SIG-M5 (cell line): ENCODE data around the gene CD93.

Experiments used
- DNase-seq: peaks from one replicate; lab custom pipeline; 2025; lab: John Stamatoyannopoulos, UW

Gene CD93

GRCh38 chr20:23083553-23084220, 2.4 kb downstream of the CD93 start:
- no peak for DNase-seq

GRCh38 chr20:23082846-23083552, 3.1 kb downstream of the CD93 start:
- no peak for DNase-seq

GRCh38 chr20:23081263-23081819, 4.8 kb downstream of the CD93 start:
- no peak for DNase-seq

DNA sequence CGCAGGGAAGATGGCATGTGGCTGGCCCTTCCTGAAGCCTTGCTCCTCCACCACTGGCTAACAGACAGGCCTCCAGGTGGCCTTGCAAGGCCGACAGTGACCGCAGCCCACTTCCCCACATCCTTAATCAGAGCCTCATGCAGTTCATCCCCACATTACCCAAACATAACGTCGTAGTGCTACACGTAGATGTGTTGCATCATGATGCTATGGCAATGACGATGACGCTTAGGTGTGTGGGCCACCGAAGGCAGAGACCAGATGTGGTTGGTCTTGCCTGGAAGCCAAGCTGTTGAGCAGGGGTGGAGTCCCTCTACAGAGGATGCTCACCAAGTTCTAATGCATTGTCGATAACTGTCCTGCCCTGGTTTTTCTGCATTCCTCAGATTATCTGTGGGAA, 5.6 kb downstream of the CD93 start:
- DNase-seq, result no peak

DNA sequence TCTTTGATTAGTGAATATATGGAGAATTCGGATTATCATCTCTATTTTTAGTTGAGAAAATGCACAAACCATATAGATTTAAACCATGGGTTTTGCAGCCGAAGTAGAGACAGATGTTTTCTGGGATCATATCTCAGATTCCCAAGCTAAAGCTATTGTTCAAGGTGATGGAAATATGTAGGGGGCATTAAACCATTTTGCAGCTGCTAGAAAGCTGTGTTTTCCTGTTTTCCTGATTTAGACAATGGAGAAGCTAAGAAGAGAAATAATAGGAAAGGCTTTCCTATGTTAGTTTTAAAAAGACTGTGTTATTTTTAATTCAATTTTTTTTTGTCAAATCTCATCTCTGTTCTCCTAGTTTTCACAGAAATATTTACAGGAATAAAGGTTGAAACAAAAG, 6.2 kb downstream of the CD93 start:
- no peak for DNase-seq

GRCh38 chr20:23079016-23079351, 7.1 kb downstream of the CD93 start:
- DNase-seq, result no peak

- no peak for DNase-seq
Observed at GRCh38 chr20:23078351-23079015, 7.6 kb downstream of the CD93 start.

DNA sequence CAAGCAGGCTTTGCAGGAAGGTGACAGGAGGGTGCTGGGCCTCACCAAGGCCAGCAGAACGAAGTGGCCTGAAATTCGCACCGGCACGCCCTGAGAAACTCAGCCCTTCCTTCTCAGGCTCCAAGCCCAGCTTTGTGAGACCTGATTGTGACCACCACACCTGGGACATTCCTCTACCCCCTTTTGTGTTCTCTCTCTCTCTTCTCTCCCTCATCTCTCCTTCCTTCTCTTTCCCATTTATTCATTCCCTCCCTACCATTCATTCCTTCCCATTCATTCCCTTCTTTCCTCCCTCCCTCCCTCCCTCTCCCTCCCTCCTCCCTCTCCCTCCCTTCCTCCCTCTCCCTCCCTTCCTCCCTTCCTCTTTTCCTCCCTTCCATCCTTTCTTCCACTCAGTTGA, 8.8 kb downstream of the CD93 start:
- DNase-seq, result no peak

DNA sequence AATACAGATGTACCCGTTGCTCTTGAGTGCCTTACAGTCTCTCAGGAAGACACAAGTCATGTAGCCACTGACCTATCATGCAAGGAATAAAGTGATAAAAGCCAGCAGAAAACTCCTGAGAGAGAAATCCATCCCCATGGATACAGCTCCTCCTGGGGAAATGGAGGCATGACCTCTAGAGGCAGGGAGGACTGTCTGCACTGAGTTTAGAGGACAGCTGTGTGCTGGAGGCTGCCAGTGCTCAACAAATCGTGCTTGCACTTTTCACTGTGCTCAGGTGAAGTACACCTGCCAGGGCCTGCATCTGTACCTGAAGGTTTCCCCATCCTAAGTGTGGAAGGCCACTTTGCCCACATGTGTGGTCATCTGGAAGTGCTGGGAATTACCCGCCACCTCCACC, 12.1 kb downstream of the CD93 start:
- DNase-seq, result no peak

DNA sequence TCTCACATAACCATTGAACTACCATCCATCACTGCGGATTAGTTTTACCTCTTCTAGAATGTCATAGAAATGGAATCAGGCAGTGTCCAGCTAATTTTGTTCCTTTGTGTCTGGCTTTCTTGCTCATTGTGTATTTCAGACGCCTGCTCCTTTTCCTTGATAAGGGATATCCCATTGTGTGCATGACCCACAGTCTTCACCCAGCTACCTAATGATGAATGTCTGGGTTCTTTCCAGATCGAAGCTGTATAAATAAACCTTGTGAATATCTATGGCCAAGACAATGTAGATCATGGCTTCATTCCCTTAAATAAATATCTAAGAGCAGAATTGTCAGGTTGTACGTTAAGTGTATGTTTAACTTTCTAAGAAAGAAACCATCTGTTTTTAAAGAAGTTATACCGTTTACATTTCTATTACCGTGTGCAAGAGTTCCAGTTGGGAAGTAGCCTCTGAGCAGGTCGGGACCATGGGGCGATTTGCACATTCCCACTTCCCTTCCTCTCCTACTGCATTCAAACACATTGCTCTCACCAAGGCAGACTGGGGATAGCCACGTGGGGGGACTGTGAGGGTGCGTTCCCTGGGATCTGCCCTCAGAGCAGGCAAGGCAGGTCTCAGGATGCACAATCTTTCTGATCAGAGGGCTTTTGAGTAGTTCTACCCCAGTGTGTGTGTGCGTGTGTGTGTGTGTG, 13.1 kb downstream of the CD93 start:
- no peak for DNase-seq

DNA sequence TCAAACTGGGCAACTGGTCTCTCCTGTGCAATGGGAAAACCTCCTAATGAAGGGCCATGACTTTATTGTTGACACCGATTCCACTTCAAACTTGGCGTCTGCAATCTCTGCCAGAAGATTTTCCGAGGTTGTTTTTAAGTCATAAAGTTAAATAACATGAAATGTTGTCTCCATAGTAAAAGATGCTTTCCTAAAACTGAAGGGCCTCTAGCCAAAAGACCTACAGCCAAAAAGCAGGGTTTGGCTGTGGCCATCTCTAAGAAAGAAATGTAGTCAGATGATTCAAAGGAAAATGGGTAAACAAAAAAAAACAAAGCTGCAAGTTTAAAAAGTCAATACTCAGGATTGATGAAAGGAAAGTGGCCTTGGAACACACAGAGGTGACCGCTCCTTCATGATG, 14.1 kb downstream of the CD93 start:
- DNase-seq, result no peak

DNA sequence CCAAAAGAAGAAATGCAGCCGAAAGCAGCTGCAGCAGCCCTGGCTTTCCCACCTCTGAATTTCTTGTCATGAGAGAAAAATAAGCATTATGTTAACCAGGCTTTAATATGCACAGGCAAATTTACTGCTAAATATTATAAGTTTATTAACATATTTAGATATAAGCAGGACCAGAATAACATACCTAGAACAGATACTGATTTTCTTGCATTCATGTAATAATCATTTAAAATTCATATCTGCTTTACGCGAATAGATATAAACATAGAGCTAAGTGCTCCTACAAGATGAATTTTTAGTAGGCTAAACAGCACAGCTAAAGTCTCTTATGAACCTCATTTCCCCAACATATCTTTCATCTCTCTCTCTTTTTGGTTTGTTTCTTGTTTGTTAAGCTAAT, 14.7 kb downstream of the CD93 start:
- DNase-seq, result no peak

DNA sequence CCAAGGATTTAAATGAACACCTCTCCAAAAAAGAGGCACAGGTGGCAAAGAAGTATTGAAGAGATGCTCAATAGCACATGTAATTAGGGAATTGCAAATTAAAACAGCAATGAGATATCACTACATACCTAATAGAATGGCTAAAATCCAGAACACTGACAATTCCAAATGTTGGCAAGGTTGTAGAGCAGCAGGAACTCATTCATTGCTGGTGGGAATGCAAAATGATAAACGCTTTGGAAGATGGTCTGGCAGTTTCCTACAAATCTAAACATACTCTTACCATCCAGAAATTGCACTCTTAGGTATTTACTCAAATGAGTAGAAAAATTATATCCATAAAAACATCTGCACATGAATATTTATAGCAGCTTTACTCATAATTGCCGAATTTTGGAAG, 17.0 kb downstream of the CD93 start:
- no peak for DNase-seq

DNA sequence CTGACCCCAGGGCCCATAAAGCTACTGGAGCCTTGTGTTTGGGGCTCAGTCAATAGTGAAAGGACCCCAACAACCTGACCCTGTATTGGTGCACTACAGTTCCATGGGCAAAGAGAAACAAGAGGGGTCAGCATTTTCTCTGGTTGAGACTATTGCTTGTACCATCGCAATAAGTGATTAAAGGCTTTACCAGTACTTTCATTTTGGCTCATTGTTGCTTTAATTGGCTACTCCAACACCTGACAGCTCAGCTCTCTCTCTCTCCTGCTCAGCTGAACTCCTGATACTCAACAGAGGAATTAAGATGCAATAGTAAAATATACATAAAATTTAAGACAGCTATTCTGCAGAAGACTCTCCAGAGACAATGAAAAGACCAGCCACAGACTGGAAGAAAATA, 17.8 kb downstream of the CD93 start:
- no peak for DNase-seq

DNA sequence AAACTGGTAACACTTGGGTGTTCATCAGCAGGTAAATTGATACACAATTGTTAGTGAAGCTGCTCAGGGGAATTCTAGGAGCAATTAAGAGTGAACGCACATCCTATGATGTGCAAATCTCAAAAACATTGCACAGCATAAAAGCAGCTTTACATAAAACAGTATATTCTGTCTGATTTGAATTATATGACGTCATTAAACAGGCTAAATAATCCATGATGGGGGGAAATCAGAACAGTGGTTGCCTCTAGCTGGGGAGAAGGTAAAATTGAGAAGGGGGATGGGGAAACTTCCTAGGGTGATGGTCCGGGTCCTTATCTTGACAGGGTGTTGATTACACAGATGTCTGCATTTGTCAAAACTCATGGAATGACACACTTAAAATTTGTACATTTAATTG, 19.4 kb downstream of the CD93 start:
- DNase-seq, result no peak

DNA sequence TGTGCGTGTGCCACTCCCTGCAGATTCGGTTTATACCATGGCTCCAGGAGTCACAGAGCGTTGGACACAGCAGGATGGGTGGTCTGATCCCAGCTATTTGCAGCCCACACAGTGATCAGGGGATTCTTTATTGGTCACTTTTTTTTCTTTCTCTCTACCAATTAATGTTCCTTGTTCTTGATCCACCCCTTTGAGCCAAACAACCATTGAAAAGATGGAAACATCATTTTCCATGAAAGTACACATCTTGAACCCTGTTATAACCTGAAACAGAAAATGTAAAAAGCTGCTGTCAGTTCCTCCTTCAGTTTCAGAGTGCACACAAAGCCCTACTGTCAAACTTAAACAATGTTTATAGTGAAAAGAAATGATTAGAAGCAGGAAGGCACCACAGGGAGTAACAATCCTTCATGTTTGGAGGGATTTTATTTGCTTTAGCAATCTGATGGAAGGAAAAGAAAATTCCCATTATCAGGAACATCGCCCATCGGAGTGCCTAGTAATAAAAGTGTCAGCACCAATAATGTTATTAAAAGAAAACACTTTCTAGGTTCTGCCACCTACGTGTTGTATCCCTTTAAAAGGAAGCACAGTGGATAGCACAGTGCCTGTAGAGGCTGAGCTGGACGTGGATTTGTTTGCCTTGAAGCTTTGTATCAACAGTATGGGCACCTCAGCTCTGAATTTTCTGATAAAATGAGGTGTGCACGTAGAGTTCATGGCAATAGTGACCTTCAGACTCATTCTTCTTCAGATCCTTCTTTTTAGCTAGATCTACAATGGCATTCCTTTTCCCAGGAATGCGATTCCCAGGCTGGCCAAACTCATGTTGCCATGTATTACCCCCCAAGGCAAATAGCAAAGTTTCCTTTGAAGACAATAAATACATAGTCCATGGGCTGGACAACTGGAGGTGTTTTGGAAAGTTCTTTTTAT, 20.6 kb downstream of the CD93 start:
- DNase-seq, result no peak

GRCh38 chr20:23063581-23063980, 22.5 kb downstream of the CD93 start:
- no peak for DNase-seq

GRCh38 chr20:23063168-23063567, 23.0 kb downstream of the CD93 start:
- no peak for DNase-seq

- no peak for DNase-seq
Observed at GRCh38 chr20:23062632-23063031, 23.5 kb downstream of the CD93 start.

GRCh38 chr20:23061734-23062561, 24.2 kb downstream of the CD93 start:
- DNase-seq, result peak; percentile 17

DNA sequence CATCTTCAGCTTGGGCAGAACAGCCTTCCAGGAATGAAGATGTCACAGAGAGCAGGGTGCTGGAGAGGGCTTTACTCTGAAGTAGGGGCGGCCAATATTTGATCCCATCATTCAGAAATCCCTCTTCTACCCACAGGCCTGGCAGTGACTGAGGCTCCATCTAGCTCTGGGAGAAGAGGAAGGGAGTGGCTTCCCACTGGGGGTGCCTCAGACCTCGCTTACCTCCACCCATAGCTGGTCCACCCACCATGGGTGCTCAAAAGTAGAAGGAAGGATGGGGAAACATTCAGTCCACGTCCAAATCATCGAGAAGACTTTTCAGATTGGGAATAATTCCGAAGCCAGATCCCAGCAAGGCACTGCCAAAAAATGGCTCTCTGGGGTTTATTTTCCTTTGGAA, 24.9 kb downstream of the CD93 start:
- no peak for DNase-seq
